Hepatocyte (in vitro differentiated cells): ENCODE measurements around the gene AIFM2. TPM values are rescaled to one million over a fixed set of nuclear protein-coding genes. Genes with fewer than 3 reads are reported as not detected.

Source experiments
- DNase-seq: peaks from one replicate; pipeline ENCODE4 v3.0.0-alpha.2; 2016; ENCODE audit warnings: low spot score
- H2AFZ ChIP-seq: fragments of 200-600 bp; sonication (generic); 2 replicates; pipeline ENCODE4 v1.6.0; 2016; ENCODE audit warnings: antibody characterized with exemption, mild to moderate bottlenecking
- H3K27ac ChIP-seq: fragments of 200-600 bp; sonication (generic); 2 replicates; pipeline ENCODE4 v1.5.1; 2016; ENCODE audit warnings: mild to moderate bottlenecking
- H3K27me3 ChIP-seq: fragments of 200-600 bp; sonication (generic); 2 replicates; pipeline ENCODE4 v1.6.1; 2016
- H3K36me3 ChIP-seq: fragments of 200-600 bp; sonication (generic); replicated peaks from 2 replicates; pipeline ENCODE4 v1.5.1; 2016; ENCODE audit warnings: low read depth; ENCODE audit not compliant: insufficient read depth
- H3K4me1 ChIP-seq: fragments of 200-600 bp; sonication (generic); 2 replicates; pipeline ENCODE4 v1.5.1; 2016; ENCODE audit warnings: mild to moderate bottlenecking, moderate library complexity; ENCODE audit not compliant: insufficient read depth
- H3K4me2 ChIP-seq: fragments of 200-600 bp; sonication (generic); 2 replicates; pipeline ENCODE4 v1.6.0; 2016
- H3K4me3 ChIP-seq: fragments of 200-600 bp; sonication (generic); 2 replicates; pipeline ENCODE4 v1.5.1; 2016; ENCODE audit warnings: mild to moderate bottlenecking
- H3K79me2 ChIP-seq: fragments of 200-600 bp; sonication (generic); 2 replicates; pipeline ENCODE4 v1.6.0; 2017; ENCODE audit warnings: mild to moderate bottlenecking
- H3K9me2 ChIP-seq: fragments of 200-600 bp; sonication (generic); replicated peaks from 2 replicates; pipeline ENCODE4 v1.6.0; 2017; ENCODE audit warnings: mild to moderate bottlenecking; ENCODE audit not compliant: insufficient read depth
- H3K9me3 ChIP-seq: fragments of 200-600 bp; sonication (generic); 2 replicates; pipeline ENCODE4 v1.5.1; 2016; ENCODE audit warnings: low read depth, mild to moderate bottlenecking
- H4K20me1 ChIP-seq: fragments of 200-600 bp; sonication (generic); 2 replicates; pipeline ENCODE4 v1.6.0; 2016; ENCODE audit warnings: mild to moderate bottlenecking; ENCODE audit not compliant: insufficient read depth, poor library complexity, severe bottlenecking
- CTCF ChIP-seq: fragments of 200-600 bp; sonication (generic); IDR thresholded peaks from 2 replicates; pipeline ENCODE4 v1.5.1; 2016; ENCODE audit warnings: antibody characterized with exemption, mild to moderate bottlenecking; ENCODE audit not compliant: poor library complexity
- EZH2 ChIP-seq: fragments of 200-600 bp; sonication (generic); IDR thresholded peaks from 2 replicates; pipeline ENCODE4 v1.6.1; 2016; ENCODE audit warnings: antibody characterized with exemption, mild to moderate bottlenecking, borderline replicate concordance
- EZH2phosphoT487 ChIP-seq: fragments of 200-600 bp; sonication (generic); IDR thresholded peaks from one replicate; pipeline ENCODE4 v1.6.1; 2018; ENCODE audit warnings: antibody characterized with exemption, mild to moderate bottlenecking, low read depth, moderate library complexity; ENCODE audit not compliant: unreplicated experiment, severe bottlenecking
- WGBS: methylation state at CpG from one replicate; pipeline ENCODE4 v1.1.6; 2016; ENCODE audit warnings: low lambda C conversion rate; ENCODE audit errors: missing lambda C conversion rate; 5-methylcytosine and 5-hydroxymethylcytosine counted together
- polyA plus RNA-seq: library from polyadenylated mRNA; unstranded; fragments of >200 nt; fragmentation: Nextera tagmentation; extraction: Ambion mirVana; gene quantifications from 2 replicates; pipeline ENCODE4 v1.2.1, GENCODE V29; 2016
- total RNA-seq: library from RNA; depleted of rRNA; stranded (reverse); fragments of >200 nt; gene quantifications from 2 replicates; pipeline ENCODE4 v1.2.3, GENCODE V29; 2014

Gene AIFM2
- total and polyA plus RNA-seq, 2 experiments from 2014 or later: 8.6 to 16.1 TPM

DNA sequence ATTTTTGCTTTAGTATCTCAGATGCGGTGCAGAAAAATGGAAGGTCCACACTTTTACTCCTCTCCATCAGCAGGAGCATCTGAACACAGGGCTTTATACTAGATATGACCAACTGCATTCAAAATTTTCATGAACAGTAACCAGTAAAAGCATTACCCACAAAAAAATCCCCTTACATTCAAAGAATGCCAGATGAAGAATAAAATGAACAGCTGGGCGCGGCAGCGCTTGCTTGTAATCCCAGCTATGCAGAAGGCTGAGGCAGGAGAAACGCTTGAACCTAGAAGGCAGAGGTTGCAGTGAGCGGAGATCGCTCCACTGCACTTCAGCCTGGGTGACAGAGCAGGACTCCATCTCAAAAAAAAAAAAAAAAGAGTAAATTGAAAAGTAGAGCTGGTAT lies 34.6 kb upstream of the AIFM2 start:
- Histone ChIP-seq H3K79me2 (peaks cover 75% of the 10 kb centered on the region), H3K27me3 (no peaks in the 10 kb centered on the region), H2AFZ (no peak overlapping the region), H3K9me3 (no peaks in the 10 kb centered on the region), H4K20me1 (peaks cover 73% of the 10 kb centered on the region), H3K27ac (no peak overlapping the region), H3K9me2 (no peaks in the 10 kb centered on the region), H3K4me2 (peak overlapping the region; percentile 84), H3K36me3 (peaks cover 7% of the 10 kb centered on the region), H3K4me3 (no peak overlapping the region), H3K4me1 (peaks cover 14% of the 10 kb centered on the region)
- TF ChIP-seq EZH2: no peak
- DNase-seq: no peak
- WGBS: 86% methylated on average over 7 of the region's 7 CpGs

DNA sequence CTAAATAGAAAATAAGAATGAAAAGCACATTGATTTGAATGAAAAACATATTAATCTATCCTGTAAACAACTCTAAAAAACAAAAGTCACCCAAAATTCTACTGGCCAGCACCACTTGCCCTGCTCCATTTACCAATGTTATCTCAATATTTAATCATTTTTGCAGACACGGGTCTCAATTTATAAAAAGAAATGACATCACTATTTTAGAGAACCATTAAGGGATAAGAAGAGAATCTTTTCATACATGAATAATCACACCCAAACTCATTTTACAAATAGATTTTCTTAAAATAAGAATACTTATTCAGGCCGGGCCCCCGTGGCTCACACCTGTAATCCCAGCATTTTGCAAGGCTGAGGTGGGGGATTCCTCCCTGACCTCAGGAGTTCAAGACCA lies 33.8 kb upstream of the AIFM2 start:
- Histone ChIP-seq H3K27ac (no peak overlapping the region), H3K27me3 (no peaks in the 10 kb centered on the region), H3K4me2 (no peak overlapping the region), H3K4me3 (no peak overlapping the region), H3K9me2 (no peaks in the 10 kb centered on the region), H3K9me3 (no peaks in the 10 kb centered on the region), H3K79me2 (peaks cover 84% of the 10 kb centered on the region), H2AFZ (no peak overlapping the region), H4K20me1 (peaks cover 81% of the 10 kb centered on the region), H3K36me3 (peaks cover 7% of the 10 kb centered on the region), H3K4me1 (peaks cover 14% of the 10 kb centered on the region)
- WGBS: 94% methylated on average over 3 of the region's 3 CpGs
- no peak for DNase-seq
- TF ChIP-seq EZH2phosphoT487 (no peak), EZH2 (no peak), CTCF (no peak)

GRCh38 chr10:70164163-70164562 lies 31.5 kb upstream of the AIFM2 start:
- Histone ChIP-seq H3K9me3 (no peaks in the 10 kb centered on the region), H3K79me2 (peaks cover 97% of the 10 kb centered on the region), H3K36me3 (peaks cover 7% of the 10 kb centered on the region), H3K4me2 (no peak overlapping the region), H4K20me1 (peaks cover 92% of the 10 kb centered on the region), H3K27ac (no peak overlapping the region), H3K9me2 (no peaks in the 10 kb centered on the region), H2AFZ (no peak overlapping the region), H3K4me1 (peaks cover 14% of the 10 kb centered on the region), H3K4me3 (no peak overlapping the region), H3K27me3 (no peaks in the 10 kb centered on the region)
- no peak for DNase-seq
- no peak for TF ChIP-seq CTCF
- no peak for TF ChIP-seq EZH2
- no peak for TF ChIP-seq EZH2phosphoT487
- 83% methylated on average over 3 of the region's 3 CpGs for WGBS

GRCh38 chr10:70163448-70163847 lies 30.8 kb upstream of the AIFM2 start:
- no peak for DNase-seq
- Histone ChIP-seq H3K9me3 (no peaks in the 10 kb centered on the region), H3K27me3 (no peaks in the 10 kb centered on the region), H3K36me3 (peaks cover 7% of the 10 kb centered on the region), H3K4me2 (no peak overlapping the region), H3K79me2 (peaks cover 97% of the 10 kb centered on the region), H3K27ac (no peak overlapping the region), H4K20me1 (peaks cover 90% of the 10 kb centered on the region), H2AFZ (no peak overlapping the region), H3K9me2 (no peaks in the 10 kb centered on the region), H3K4me3 (no peak overlapping the region), H3K4me1 (peaks cover 10% of the 10 kb centered on the region)
- 90% methylated on average over 4 of the region's 4 CpGs for WGBS
- TF ChIP-seq EZH2 (no peak), CTCF (no peak), EZH2phosphoT487 (no peak)
